ENCODE measurements around the gene ATE1. TPM values are rescaled to one million over a fixed set of nuclear protein-coding genes. Genes with fewer than 3 reads are reported as not detected.

Gene ATE1
- total and polyA plus RNA-seq, 7 donors: 12.5 to 49.6 (median 31.4) TPM

DNA sequence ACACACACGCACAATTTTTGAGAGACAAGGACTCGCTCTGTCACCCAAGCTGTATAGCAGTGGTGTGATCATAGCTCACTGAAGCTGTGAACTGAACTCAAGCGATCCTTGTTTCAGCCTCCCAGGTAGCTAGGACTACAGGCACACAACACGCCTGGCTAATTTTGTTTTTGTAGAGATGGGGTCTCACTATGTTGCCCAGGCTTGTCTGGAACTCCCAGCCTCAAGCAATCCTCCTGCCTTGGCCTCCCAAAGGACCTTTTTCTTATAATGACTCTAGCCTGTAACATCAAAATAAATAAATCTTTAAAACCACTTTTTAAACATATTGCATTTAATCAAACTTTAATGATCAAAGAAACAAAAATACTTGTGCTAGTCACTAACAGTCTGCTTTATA, 188.7 kb downstream of the ATE1 start:
- intact Hi-C loops (cut with DNase I): loop anchor here (5.0 to 10.0 kb wide), 2 partner anchors 132 to 146 kb away; no protein-coding TSS in a partner anchor
- H3K9me3 ChIP-seq: no peaks in the 10 kb centered on the region
- H3K27ac ChIP-seq: no peak overlapping the region
- no peak overlapping the region for H3K4me3 ChIP-seq
- H3K36me3 ChIP-seq: peaks cover 0 to 33% (median 5%) of the 10 kb centered on the region in 4 donors
- no peaks in the 10 kb centered on the region for H3K27me3 ChIP-seq
- TF ChIP-seq POLR2AphosphoS5 (IDR thresholded peaks at IDR 0.05) (no peak), POLR2A (IDR thresholded peaks at IDR 0.05) (no peak), CTCF (IDR thresholded peaks at IDR 0.05) (no peak), EP300 (IDR thresholded peaks at IDR 0.05) (no peak)
- 95 to 98% methylated on average over 4 of the region's 4 CpGs for WGBS, 2 donors
- no peak for DNase-seq
- no peaks in the 10 kb centered on the region for H3K4me1 ChIP-seq

GRCh38 chr10:121736315-121737130, 191.3 kb downstream of the ATE1 start:
- no peak for TF ChIP-seq EP300 (IDR thresholded peaks at IDR 0.05)
- TF ChIP-seq CTCF (IDR thresholded peaks at IDR 0.05): no peak
- TF ChIP-seq POLR2AphosphoS5 (IDR thresholded peaks at IDR 0.05): no peak
- no peak for TF ChIP-seq POLR2A (IDR thresholded peaks at IDR 0.05)
- DNase-seq: no peak
- 69 to 79% methylated on average over 13 of the region's 13 CpGs for WGBS, 2 donors
- H3K4me3 ChIP-seq: no peak overlapping the region
- no peaks in the 10 kb centered on the region for H3K9me3 ChIP-seq
- no peak overlapping the region for H3K27ac ChIP-seq
- intact Hi-C loops (cut with DNase I): loop anchor here (5.0 to 10.0 kb wide), 2 partner anchors 129 to 148 kb away; no protein-coding TSS in a partner anchor
- H3K27me3 ChIP-seq: no peaks in the 10 kb centered on the region
- no peaks in the 10 kb centered on the region for H3K4me1 ChIP-seq
- peaks cover 0 to 11% (median 0%) of the 10 kb centered on the region in 4 donors for H3K36me3 ChIP-seq

GRCh38 chr10:121735263-121735662, 192.6 kb downstream of the ATE1 start:
- no peak for DNase-seq
- intact Hi-C loops (cut with DNase I): loop anchor here (5.0 to 10.0 kb wide), 2 partner anchors 128 to 150 kb away; no protein-coding TSS in a partner anchor
- Histone ChIP-seq H3K4me3 (no peak overlapping the region), H3K4me1 (no peaks in the 10 kb centered on the region), H3K9me3 (no peaks in the 10 kb centered on the region), H3K36me3 (no peaks in the 10 kb centered on the region), H3K27me3 (no peaks in the 10 kb centered on the region), H3K27ac (no peak overlapping the region)
- TF ChIP-seq POLR2A (IDR thresholded peaks at IDR 0.05) (no peak), POLR2AphosphoS5 (IDR thresholded peaks at IDR 0.05) (no peak), EP300 (IDR thresholded peaks at IDR 0.05) (no peak), CTCF (IDR thresholded peaks at IDR 0.05) (no peak)
- 60 to 72% methylated on average over 13 of the region's 13 CpGs for WGBS, 2 donors

DNA sequence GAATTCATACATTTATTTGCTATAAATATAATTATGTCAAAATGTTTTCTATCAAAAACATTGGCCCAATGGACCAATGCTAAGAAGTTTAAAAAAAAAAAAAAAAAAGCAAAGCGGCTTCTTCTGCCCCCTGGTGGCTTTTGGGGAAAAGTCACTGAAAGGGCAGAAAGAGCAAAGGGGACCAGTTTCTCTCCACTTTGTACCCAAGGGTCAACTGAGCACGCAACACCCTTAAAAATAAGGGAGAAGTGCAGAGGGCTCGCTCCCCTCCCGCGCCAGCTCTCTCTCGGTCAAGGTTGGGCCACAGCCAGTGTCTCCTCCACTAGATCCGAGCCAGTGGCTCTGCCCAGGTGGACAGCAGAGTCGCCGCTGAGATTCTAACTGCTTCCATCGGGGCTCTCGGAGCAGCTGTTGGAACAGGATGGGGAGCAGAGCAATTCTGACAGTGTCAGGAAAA, 193.2 kb downstream of the ATE1 start:
- no peak overlapping the region for H3K4me3 ChIP-seq
- DNase-seq: no peak
- 28 to 34% methylated on average over 11 of the region's 11 CpGs for WGBS, 2 donors
- intact Hi-C loops (cut with DNase I): loop anchor here (1.0 to 10.0 kb wide), 3 partner anchors 127 to 789 kb away; no protein-coding TSS in a partner anchor
- H3K9me3 ChIP-seq: no peaks in the 10 kb centered on the region
- H3K36me3 ChIP-seq: no peaks in the 10 kb centered on the region
- no peaks in the 10 kb centered on the region for H3K27me3 ChIP-seq
- H3K27ac ChIP-seq: no peak overlapping the region
- TF ChIP-seq POLR2AphosphoS5 (IDR thresholded peaks at IDR 0.05) (no peak), EP300 (IDR thresholded peaks at IDR 0.05) (no peak), CTCF (IDR thresholded peaks at IDR 0.05) (peak; percentile 24 to 50 (median 44)), POLR2A (IDR thresholded peaks at IDR 0.05) (no peak)
- no peaks in the 10 kb centered on the region for H3K4me1 ChIP-seq

Data from sigmoid colon (tissue), 7 donors.